ENCODE results near the gene TMEM191C.
"Not testable (repeated sequence)": the region's sequence is repeated elsewhere in the genome, so short reads cannot be mapped to it uniquely, and the experiment has no call there.

Gene TMEM191C

DNA sequence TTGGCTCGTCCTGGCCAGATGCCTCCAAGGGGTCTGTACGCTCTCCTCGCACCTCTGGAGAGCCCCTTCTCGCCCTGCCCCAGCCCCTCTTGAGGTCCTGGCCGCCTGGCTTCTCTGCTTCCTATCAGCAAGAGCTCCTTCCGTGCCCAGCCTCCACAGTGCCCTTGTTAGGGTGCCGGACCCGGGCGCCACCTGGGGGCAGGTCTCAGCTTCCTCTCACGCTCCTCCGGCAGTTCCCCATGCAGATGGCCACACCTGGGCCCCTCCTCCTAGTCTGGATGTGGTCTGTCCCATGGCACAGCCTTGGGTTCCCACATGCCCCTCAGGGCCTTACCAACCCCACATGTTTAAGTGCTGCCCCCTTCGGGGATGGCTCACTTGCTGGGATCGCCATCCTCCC, 6.5 kb downstream of the TMEM191C start:
- not testable (repeated sequence) for DNase-seq (ENCODE audit: low read depth)

DNA sequence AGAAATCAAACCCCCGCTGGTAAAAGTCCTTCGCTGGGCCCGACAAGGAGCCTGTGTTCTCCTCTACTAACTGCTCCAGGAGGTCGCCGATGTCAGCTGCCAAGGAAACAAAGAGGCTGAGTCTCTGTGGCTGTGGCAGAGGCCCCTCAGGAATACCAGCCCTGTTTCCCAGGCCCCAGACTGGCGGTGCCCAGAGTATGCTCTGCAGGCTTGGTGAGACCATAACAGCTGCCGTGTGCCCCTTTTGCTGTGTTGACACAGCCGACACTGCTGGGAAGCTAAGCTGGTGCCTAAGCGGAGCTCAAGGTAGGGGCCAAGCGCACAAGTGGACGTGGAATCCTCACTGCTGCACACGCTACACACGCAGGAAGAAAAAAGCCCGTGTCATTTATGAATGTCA, 16.9 kb downstream of the TMEM191C start:
- DNase-seq (ENCODE audit: low read depth): not testable (repeated sequence)

DNA sequence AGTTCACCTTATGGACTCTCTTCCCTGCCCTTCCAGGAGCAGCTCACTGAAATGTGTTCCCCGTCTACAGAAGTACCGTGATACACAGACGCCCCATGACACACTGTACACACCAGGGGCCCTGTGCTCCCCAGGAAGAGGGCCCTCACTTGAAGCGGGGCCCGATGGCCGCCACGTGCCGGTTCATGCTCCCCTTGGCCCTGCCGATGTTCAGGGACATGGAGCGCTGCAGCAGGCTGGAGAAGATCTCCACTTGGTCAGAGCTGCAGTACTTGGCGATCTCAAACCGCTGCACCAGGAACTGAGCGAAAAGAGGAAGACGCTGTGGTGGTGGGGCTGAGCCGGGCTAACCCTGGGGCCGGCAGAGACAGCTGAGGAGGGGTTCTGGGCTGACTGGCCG, 20.5 kb downstream of the TMEM191C start:
- DNase-seq (ENCODE audit: low read depth): not testable (repeated sequence)

DNA sequence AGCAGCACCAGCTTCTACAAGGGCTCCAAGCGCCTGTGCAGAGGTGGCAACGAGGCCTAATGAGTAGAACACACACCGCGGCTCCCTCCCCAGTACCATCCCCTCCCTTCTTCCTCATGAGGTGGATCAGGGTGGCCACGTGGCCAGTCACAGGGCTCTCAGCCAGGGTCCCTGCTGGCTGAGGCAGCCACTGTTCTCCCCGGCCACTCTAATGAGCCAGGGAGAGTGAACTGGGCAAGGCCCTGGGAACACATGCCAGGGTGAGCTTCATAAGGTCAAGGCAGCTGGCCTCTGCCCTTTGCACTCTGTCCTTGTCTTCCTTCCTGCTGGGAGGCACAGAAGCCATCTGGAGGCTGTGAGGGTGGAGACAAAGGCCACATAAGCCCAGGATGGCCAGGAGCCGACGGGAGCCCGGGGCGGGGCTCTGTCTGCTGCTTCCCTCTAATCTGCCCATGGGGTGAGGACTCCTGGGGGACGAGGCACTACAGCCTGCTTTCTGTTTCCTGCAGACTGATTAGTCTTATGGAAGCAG, 22.0 kb downstream of the TMEM191C start:
- DNase-seq (ENCODE audit: low read depth): not testable (repeated sequence)

DNA sequence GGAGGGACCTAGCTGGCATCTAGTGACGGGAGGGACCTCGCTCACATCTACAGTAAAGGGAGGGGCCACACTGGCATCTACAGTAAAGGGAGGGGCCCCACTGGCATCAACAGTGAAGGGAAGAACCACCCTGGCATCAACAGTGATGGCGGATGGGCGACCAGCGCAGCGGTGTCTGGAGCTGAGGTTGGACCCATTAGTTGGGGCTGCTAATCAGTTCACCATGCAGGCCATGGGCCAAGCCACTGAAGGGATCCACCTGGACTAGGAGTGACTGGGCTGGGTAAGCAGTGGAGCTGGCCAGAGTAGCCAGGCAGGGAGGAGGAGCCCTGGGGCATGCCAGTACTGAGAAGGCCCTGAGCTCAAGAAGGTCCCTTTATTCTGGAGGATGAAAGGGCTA, 23.4 kb downstream of the TMEM191C start:
- not testable (repeated sequence) for DNase-seq (ENCODE audit: low read depth)

DNA sequence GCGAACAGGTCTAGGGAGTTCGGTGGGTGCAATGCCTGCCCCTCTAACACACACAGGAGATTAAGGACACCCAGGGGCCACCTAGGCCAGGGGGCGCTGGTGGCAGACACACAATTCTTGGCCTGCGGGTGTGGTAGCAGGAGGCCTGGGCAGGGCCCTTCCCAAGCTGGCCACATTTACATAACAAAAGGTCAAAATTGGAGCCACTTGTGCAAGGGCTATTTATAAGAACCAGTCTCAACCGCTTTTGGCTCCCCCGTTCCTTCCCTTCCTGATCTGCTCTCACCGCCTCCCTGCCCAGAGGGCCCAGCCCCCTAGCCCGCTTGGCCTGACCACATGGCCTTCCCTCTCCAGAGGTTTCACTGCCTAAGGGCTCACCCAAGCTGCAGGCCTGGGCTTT, 25.1 kb downstream of the TMEM191C start:
- DNase-seq (ENCODE audit: low read depth): not testable (repeated sequence)

DNA sequence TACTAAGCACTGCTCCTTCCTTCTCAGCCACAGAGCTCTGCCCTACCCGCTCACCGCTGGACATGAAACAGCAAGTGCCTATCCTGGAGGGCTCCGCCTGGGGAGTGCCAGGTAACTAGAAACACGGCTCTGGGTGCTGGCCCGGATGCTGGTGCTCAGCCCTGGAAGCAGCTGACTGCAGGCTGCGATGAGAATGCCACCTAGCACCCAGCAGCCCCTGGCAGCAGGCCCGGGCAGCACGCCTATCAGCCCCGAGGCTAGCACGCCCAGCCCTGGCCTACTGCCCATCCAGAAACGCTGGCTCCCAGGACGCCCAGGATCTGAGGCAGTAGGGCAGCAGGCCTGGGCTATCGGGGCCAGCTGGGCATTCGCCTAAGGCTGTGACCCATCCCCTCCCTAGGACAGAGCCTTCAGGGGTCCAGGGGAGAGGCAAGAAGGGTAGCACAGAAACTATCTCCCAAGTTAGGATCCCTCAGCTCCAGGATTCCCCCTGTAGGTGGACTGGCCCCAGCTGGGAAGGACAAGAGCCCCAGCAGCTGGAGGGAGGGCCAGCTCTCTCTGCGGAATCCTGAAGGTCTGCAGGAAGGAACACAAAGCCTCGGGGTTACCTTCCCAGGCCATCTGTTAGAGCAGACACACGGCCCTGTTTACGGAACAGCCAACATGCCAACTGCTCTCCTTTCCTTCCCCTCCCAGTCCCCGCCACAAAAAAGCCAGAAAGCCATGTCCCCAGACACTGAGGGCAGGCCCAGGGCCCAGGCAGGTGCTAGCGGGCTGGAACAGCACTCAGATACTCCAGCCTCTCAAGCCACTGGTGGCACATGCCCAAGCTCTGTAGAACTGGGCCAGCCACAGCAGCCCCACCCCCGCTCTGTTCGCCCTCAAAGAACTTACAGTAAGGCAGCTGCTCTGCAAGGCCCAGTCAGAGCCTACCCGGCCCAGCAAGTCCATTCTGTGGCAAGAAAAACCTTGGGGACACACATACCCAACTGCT, 26.9 kb downstream of the TMEM191C start:
- not testable (repeated sequence) for DNase-seq (ENCODE audit: low read depth)

DNA sequence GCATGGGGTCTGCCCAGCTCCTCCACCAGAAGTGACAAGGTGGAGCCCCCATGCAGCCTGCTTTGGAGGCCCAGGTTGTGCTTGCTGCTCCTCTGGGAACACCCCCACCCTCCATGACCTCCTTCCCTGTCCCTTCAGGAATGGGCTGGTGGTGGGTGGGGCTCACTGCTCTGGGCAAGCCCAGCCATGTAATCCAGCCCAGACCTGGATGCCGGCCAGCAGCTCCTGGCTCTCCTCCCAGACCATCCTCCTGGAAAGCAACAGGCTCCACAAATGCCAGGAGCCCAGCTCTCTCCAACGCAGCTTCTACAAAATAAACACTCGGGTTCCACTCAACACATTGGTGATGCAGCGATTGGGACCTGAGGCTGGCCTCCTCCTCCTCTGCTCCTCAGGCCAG, 30.8 kb downstream of the TMEM191C start:
- not testable (repeated sequence) for DNase-seq (ENCODE audit: low read depth)

DNA sequence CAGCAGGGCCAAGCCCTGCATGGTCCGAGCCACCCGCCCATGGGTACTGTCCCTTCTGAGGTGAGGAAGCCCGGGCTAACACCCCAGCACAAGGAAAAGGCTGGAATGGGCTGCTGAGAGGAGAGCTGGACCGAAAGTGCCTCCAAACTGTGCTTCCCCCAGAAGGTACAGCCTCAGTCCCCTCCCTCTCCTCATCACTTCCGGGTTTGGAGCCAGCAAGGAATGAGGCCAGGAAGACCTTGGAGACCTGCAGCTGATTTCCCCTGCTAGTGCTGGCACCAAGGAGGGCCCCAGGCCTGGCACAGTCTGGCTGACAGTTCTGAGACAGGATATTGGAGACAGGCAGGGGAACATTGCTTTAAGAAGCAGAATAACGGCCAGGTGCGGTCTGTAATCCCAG, 31.3 kb downstream of the TMEM191C start:
- DNase-seq (ENCODE audit: low read depth): not testable (repeated sequence)

DNA sequence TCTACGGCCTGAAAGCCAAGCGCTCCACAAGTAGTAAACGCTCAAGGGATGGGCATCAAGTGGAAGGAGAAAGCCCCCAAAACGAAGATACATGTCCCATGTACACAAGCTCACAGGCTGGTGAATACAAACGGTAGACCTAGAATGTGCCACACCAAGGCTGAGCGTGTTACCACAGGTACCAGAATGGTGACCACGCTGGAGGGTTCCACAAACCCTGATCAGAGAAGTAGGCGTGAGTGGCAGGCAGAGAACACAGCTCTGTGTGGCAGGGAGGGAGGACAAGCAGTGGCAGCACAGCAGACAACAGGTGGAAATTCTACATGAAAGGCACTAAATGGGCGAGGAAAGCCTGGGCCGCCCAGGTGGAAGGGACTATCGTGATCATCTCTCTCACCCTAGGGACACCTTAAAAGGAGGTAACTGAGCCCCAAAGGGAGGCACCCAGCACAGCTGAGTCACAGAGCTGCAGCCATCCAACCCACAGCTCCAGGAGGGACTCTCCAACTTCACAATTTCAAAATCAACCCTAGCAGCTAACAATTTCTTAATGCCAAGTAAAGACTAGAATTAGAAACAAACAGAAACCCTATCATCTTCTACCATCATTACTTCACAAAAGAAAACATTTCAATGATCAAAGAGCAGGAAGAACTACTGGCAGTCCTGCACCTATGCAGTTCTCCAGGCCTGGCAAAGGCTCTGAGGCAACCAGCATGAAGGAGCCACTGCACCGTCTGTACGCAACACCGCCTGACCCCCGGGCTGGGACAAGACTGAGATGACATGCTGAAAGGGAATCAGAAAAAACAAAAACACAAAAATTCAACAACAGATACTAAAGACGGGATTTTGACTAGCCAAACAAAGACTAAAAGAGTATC, 32.7 kb downstream of the TMEM191C start:
- DNase-seq (ENCODE audit: low read depth): not testable (repeated sequence)

DNA sequence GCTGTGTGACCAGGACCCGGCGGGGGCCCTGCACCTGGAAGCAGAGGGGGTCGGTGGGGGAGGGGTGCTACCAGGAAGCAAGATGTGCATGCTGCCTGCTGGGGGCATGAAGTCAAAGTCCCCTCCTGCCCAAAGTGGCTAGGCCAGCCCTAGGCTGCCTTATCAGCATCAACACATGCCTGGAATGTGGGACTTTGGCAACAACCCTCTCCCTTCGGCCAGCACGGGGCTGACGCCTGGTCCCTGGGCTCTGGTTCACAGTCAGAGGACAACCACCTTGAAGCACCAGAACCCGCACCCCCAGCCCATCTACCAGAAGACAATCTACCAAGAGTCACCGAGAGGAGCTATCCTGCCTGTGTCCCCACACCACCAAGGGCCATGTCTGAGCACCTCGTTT, 43.2 kb downstream of the TMEM191C start:
- DNase-seq (ENCODE audit: low read depth): not testable (repeated sequence)

DNA sequence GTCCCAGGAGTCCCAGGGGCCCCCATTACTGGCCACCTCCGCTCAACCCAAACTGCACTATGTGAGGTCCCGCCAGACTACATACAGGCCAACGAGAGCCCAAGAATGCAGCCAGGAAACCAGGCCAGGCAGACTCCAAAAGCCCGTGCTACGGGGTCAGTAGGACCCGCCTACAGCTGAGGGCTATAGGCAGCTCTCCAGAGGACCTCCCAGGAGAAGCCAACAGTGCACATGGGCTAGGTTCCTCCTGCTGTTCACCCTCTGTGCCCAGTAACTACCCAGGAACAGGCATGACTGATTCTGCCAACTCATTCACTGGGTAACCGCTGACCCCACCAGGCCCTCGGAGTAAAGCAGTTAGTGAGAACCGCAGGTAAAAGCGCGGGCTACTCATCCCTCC, 44.8 kb downstream of the TMEM191C start:
- not testable (repeated sequence) for DNase-seq (ENCODE audit: low read depth)

DNA sequence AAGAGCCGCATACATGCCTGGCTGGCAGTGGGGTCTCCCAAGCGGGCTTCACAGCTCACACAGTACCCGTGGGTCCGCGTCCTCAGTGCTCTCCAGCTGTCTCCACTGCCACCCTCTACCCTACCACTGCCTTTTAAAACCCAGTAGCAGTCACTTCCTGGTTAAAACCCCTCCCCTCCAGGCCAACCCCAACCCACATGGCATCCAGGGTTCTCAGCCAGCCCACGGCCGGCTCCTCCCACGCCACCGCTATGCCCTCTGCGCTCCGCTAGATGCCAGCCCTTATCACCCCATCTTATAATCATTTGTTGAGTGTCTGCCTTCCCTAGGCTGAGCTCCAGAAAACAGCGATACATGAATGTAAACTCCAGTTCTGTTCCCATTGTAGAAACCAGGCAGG, 46.9 kb downstream of the TMEM191C start:
- not testable (repeated sequence) for DNase-seq (ENCODE audit: low read depth)

DNA sequence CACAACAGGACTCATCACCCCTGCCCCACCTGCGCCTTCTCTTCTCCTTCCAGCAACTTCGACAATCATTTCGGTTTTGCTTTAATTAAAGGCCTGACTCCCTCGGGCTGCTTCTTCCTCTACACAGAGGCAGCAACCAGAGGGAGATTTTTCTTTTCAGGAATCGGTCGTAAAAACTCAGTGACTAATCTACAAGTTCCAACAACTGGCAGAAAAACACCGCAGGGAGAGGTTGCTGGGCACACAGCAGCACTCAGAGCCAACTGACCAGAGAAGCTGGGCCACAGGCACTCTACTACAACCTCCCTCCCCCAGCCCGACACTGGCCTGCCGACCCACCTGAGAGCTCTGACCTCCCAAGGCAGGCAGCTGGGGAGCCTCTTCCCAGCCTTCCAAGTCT, 48.0 kb downstream of the TMEM191C start:
- DNase-seq (ENCODE audit: low read depth): not testable (repeated sequence)

DNA sequence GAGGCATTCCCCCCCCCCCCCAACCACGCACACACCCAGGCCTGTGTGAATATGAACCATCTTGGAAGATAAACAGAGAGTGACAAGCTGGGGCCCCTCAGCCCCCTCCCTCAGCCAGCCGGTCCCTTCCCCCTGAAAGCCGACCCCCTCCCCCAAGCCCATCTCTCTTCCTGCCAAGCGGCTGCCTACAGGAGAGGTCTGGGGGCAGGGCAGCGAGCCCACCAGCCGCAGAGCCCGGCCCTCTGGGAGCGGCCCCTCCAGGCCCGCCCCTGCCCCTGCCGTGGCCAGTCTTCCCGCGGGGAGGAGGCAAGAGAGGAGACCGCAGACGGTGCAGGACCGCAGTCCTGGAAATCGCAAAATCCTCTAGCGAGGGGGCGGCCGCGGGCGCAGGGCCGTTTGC, 49.3 kb downstream of the TMEM191C start:
- DNase-seq (ENCODE audit: low read depth): not testable (repeated sequence)

DNA sequence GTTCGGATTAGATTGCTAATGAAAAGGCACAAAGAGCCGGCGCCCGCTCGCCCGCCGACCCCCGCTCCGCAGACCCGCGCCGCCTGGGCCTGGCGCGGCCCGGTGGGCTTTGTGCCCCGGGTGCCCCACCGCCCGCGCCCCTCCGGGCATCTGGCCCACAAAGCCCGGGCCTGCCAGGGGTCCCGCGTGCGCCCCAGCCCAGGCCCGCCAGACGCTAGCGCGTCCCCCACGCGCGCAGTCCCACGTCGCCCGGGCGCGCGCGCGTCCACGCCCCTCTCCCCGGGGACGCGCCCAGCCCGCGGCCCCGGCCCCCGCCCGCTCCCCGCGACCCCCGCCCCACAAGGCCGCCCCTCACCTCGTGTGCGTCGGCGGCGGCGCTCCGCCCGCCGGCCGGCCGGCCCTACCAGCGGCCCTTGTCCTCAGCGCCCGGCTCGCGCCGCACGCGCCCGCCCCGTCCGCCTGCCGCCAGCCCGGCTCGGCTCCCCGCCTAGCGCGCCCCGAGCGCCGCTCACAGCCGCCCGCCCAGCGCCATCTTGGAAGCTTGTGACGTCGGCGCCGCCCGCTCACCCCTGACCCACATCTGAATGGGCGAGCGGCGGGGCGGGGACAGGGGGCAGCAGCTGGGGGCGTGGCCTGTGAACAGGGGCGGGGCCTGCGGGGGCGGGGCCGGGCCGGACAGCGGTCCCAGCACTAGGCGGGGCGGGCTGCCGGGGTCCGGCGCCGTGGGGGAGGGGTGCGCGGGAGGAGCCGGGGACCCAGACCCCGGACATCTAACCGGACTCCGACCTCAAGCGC, 50.0 kb downstream of the TMEM191C start:
- not testable (repeated sequence) for DNase-seq (ENCODE audit: low read depth)

All from HS-5 (cell line).